ENCODE data around the gene PSMD13. TPM values are rescaled to one million over a fixed set of nuclear protein-coding genes. Genes with fewer than 3 reads are reported as not detected.

PSMD13 gene
- total RNA-seq, 1 experiment from 2014 or later: 141 TPM

- Histone ChIP-seq H3K9me3 (ENCODE audit: control insufficient read depth, low read depth, low read length) (no peaks in the 10 kb centered on the region), H3K56ac (ENCODE audit: insufficient read length, low read depth, low read length) (no peak overlapping the region), H4K5ac (ENCODE audit: insufficient read length, low read depth, low read length) (no peak overlapping the region), H3K4ac (ENCODE audit: low read depth, low read length) (no peak overlapping the region), H3K23me2 (ENCODE audit: insufficient read length, low read depth, low read length, poor library complexity, severe bottlenecking) (peaks cover 6% of the 10 kb centered on the region), H2AK5ac (ENCODE audit: insufficient read length, low read length) (no peak overlapping the region), H3K23ac (ENCODE audit: insufficient read length, low read depth, low read length) (no peak overlapping the region), H3K79me2 (ENCODE audit: insufficient read depth, low read length) (peaks cover 6% of the 10 kb centered on the region; the same call in 1 of the 2 replicates), H2BK15ac (ENCODE audit: low read depth, low read length) (no peak overlapping the region), H3K27ac (ENCODE audit: insufficient read length, low read depth, low read length) (no peak overlapping the region), H2AFZ (ENCODE audit: low read length) (no peak overlapping the region), H4K20me1 (ENCODE audit: control insufficient read depth, insufficient read depth, insufficient read length) (no peaks in the 10 kb centered on the region), H3T11ph (ENCODE audit: low read length) (no peak overlapping the region), H2BK5ac (ENCODE audit: insufficient read length, low read length) (no peak overlapping the region), H3K27me3 (ENCODE audit: insufficient read depth, low read length) (no peaks in the 10 kb centered on the region), H3K14ac (ENCODE audit: insufficient read depth, low read length) (no peak overlapping the region), H4K8ac (replicated peaks; ENCODE audit: insufficient read length, low read depth, low read length) (no peak overlapping the region), H3K4me1 (ENCODE audit: insufficient read depth, low read length) (no peaks in the 10 kb centered on the region; the same call in 1 of the 2 replicates), H3K9ac (ENCODE audit: extremely low read depth, insufficient read length, low read length) (no peak overlapping the region), H3K18ac (ENCODE audit: insufficient read length, low read depth, low read length) (no peak overlapping the region), H2BK12ac (ENCODE audit: insufficient read length, low read depth, low read length) (no peak overlapping the region), H3K79me1 (ENCODE audit: insufficient read depth, low read depth, low read length, poor library complexity, severe bottlenecking) (peaks cover 11% of the 10 kb centered on the region), H3K4me2 (ENCODE audit: insufficient read depth, insufficient read length, low read length) (no peak overlapping the region), H2BK120ac (ENCODE audit: low read depth, low read length, poor library complexity, severe bottlenecking) (no peak overlapping the region), H2BK20ac (ENCODE audit: low read depth, low read length, poor library complexity, severe bottlenecking) (no peak overlapping the region), H4K91ac (ENCODE audit: insufficient read length, low read depth, low read length) (no peak overlapping the region)
- Mint-ChIP-seq H3K4me3 (no peak overlapping the region), H3K36me3 (ENCODE audit: insufficient read depth in 1 of 3, low read depth in 3 of 3) (peaks cover 25 to 55% (median 37%) of the 10 kb centered on the region in 3 experiments; a peak in 6 of 7 replicates), H3K4me1 (peaks cover 9 to 14% of the 10 kb centered on the region in 2 experiments), H3K9me3 (no peaks in the 10 kb centered on the region; a peak in 1 of 5 replicates), H3K27me3 (ENCODE audit: low read depth) (no peaks in the 10 kb centered on the region; the same call in 1 of the 2 replicates), H3K27ac (no peak overlapping the region)
- DNase-seq: no peak
- TF ChIP-seq CTCF (conservative IDR thresholded peaks at IDR 0.05): no peak
- whole genome bisulfite sequencing (ENCODE audit: extremely low coverage, insufficient read length, low lambda C conversion rate): no CpG with 5 or more reads among the region's 1 CpG
Measured at GRCh38 chr11:240315-240714, 3.5 kb downstream of the PSMD13 start.

Data from H9 (cell line).